Measurements from ENCODE around the gene CACNA1D. TPM values are rescaled to one million over a fixed set of nuclear protein-coding genes. Genes with fewer than 3 reads are reported as not detected.

Gene CACNA1D
- total RNA-seq, 2 donors from 2014 or later = 9.9 to 20.4 TPM

- TF ChIP-seq CTCF (IDR thresholded peaks at IDR 0.05) (no peak), POLR2A (IDR thresholded peaks at IDR 0.05) (no peak)
These were observed 330.4 kb downstream of the CACNA1D start for GRCh38 chr3:53824795-53825194.

GRCh38 chr3:53826048-53826447 is 331.6 kb downstream of the CACNA1D start:
- Histone ChIP-seq H3K9me3 (no peaks in the 10 kb centered on the region), H3K4me1 (peaks cover 9% of the 10 kb centered on the region), H3K27ac (no peak overlapping the region), H3K27me3 (no peaks in the 10 kb centered on the region), H3K36me3 (replicated peaks in 1 of 2; ENCODE audit: insufficient read depth in 1 of 2, low read depth in 2 of 2) (peaks cover 0 to 6% of the 10 kb centered on the region in 2 donors), H3K4me3 (no peak overlapping the region)
- no peak for ATAC-seq
- intact Hi-C loops (cut with DNase I) = no loop called here
- no peak for DNase-seq
- 19 to 32% methylated on average over 1 of the region's 1 CpG for WGBS, 2 donors
- TF ChIP-seq CTCF (IDR thresholded peaks at IDR 0.05) (no peak), POLR2A (IDR thresholded peaks at IDR 0.05) (no peak)

More at GRCh38 chr3:53824795-53825194, 330.4 kb downstream of the CACNA1D start:
- no peak overlapping the region for H3K4me3 ChIP-seq
- no peak overlapping the region for H3K27ac ChIP-seq
- WGBS, 2 donors = 89 to 96% methylated on average over 4 of the region's 4 CpGs
- no peak for ATAC-seq
- no peaks in the 10 kb centered on the region for H3K9me3 ChIP-seq
- DNase-seq = peak in 1 of 4 donors; percentile 5
- intact Hi-C loops (cut with DNase I) = no loop called here
- H3K36me3 ChIP-seq (replicated peaks in 1 of 2; ENCODE audit: insufficient read depth in 1 of 2, low read depth in 2 of 2) = peaks cover 0 to 12% of the 10 kb centered on the region in 2 donors
- no peaks in the 10 kb centered on the region for H3K27me3 ChIP-seq
- peaks cover 9% of the 10 kb centered on the region for H3K4me1 ChIP-seq

- no peak overlapping the region for H3K27ac ChIP-seq
- no peak for ATAC-seq
These were observed 334.2 kb downstream of the CACNA1D start for GRCh38 chr3:53828581-53828980.

GRCh38 chr3:53829605-53830004 is 335.2 kb downstream of the CACNA1D start:
- no peaks in the 10 kb centered on the region for H3K36me3 ChIP-seq (replicated peaks in 1 of 2; ENCODE audit: insufficient read depth in 1 of 2, low read depth in 2 of 2)
- H3K27me3 ChIP-seq = no peaks in the 10 kb centered on the region
- H3K9me3 ChIP-seq = no peaks in the 10 kb centered on the region
- no peak for TF ChIP-seq CTCF (IDR thresholded peaks at IDR 0.05)
- TF ChIP-seq POLR2A (IDR thresholded peaks at IDR 0.05) = no peak
- H3K27ac ChIP-seq = no peak overlapping the region
- intact Hi-C loops (cut with DNase I) = no loop called here
- WGBS, 2 donors = 71 to 74% methylated on average over 2 of the region's 2 CpGs
- no peak for ATAC-seq
- no peak for DNase-seq
- no peak overlapping the region for H3K4me3 ChIP-seq
- H3K4me1 ChIP-seq = peaks cover 11% of the 10 kb centered on the region

More at GRCh38 chr3:53828581-53828980, 334.2 kb downstream of the CACNA1D start:
- TF ChIP-seq CTCF (IDR thresholded peaks at IDR 0.05) = no peak
- no peak for TF ChIP-seq POLR2A (IDR thresholded peaks at IDR 0.05)
- no peaks in the 10 kb centered on the region for H3K9me3 ChIP-seq
- no peak for DNase-seq
- 55 to 78% methylated on average over 1 of the region's 1 CpG for WGBS, 2 donors
- no peaks in the 10 kb centered on the region for H3K27me3 ChIP-seq
- no peaks in the 10 kb centered on the region for H3K36me3 ChIP-seq (replicated peaks in 1 of 2; ENCODE audit: insufficient read depth in 1 of 2, low read depth in 2 of 2)
- H3K4me1 ChIP-seq = peaks cover 9% of the 10 kb centered on the region
- intact Hi-C loops (cut with DNase I) = no loop called here
- H3K4me3 ChIP-seq = no peak overlapping the region

GRCh38 chr3:53830944-53831343 is 336.5 kb downstream of the CACNA1D start:
- peaks cover 17% of the 10 kb centered on the region for H3K4me1 ChIP-seq
- DNase-seq (no peak), ATAC-seq (no peak)
- intact Hi-C loops (cut with DNase I) = no loop called here
- no peak overlapping the region for H3K4me3 ChIP-seq
- no peaks in the 10 kb centered on the region for H3K27me3 ChIP-seq
- WGBS, 2 donors = 90 to 100% methylated on average over 3 to 6 of the region's 6 CpGs
- no peaks in the 10 kb centered on the region for H3K9me3 ChIP-seq
- TF ChIP-seq POLR2A (IDR thresholded peaks at IDR 0.05) (peak in 1 of 3 donors; percentile 5), CTCF (IDR thresholded peaks at IDR 0.05) (no peak)
- no peak overlapping the region for H3K27ac ChIP-seq
- H3K36me3 ChIP-seq (replicated peaks in 1 of 2; ENCODE audit: insufficient read depth in 1 of 2, low read depth in 2 of 2) = no peaks in the 10 kb centered on the region

Data from body of pancreas (tissue), 4 donors.